Keratinocyte (primary cell): ENCODE results near the gene FUT4. TPM values are rescaled to one million over a fixed set of nuclear protein-coding genes. Genes with fewer than 3 reads are reported as not detected.

Source experiments
- DNase-seq: peaks from one replicate; pipeline ENCODE4 v3.0.0-alpha.2; 2011; ENCODE audit warnings: low read depth, missing footprints, low spot score
- FAIRE-seq: peaks from 2 replicates; lab custom pipeline; 2011; peaks lifted over from hg19 to GRCh38; lab: Jason Lieb, UNC
- H2AFZ ChIP-seq: 2 replicates; pipeline ENCODE4 v1.6.0; 2012; ENCODE audit warnings: low read length, control low read depth, inconsistent platforms; ENCODE audit not compliant: control insufficient read depth
- H3K27ac ChIP-seq: 2 replicates; pipeline ENCODE4 v1.5.1; 2011; ENCODE audit warnings: low read length; ENCODE audit not compliant: control insufficient read depth, insufficient read depth
- H3K27me3 ChIP-seq: 3 replicates; pipeline ENCODE4 v1.6.0; 2011; ENCODE audit warnings: low read length; ENCODE audit not compliant: control insufficient read depth, insufficient read depth; ENCODE audit errors: extremely low read depth
- H3K36me3 ChIP-seq, 2 experiments: 2 replicates in 1 of 2; 3 replicates in 1 of 2; pipeline ENCODE4 v1.5.1; 2011; ENCODE audit warnings: low read length in 2 of 2, mild to moderate bottlenecking in 1 of 2; ENCODE audit not compliant: control insufficient read depth in 2 of 2, insufficient read depth in 2 of 2; ENCODE audit errors: extremely low read depth in 1 of 2
- H3K4me1 ChIP-seq: 3 replicates; pipeline ENCODE4 v1.5.1; 2011; ENCODE audit warnings: low read length; ENCODE audit not compliant: control insufficient read depth, insufficient read depth; ENCODE audit errors: extremely low read depth
- H3K4me2 ChIP-seq: 3 replicates; pipeline ENCODE4 v1.6.0; 2011; ENCODE audit warnings: low read depth, low read length; ENCODE audit not compliant: control insufficient read depth, insufficient read depth; ENCODE audit errors: extremely low read depth
- H3K4me3 ChIP-seq, 3 experiments: fragments of 200-600 bp in 1 of 3; sonication (generic) in 1 of 3; 2 replicates in 2 of 3; 3 replicates in 1 of 3; pipeline ENCODE4 v1.5.1; 2011 to 2016; ENCODE audit warnings: low read length in 3 of 3, mild to moderate bottlenecking in 3 of 3, control low read depth in 2 of 3, inconsistent platforms in 1 of 3, low read depth in 1 of 3, mixed read lengths in 1 of 3, mixed run types in 1 of 3, moderate library complexity in 1 of 3; ENCODE audit not compliant: control insufficient read depth in 2 of 3, insufficient read depth in 2 of 3; ENCODE audit errors: extremely low read depth in 1 of 3
- H3K79me2 ChIP-seq: 2 replicates; pipeline ENCODE4 v1.6.0; 2012; ENCODE audit warnings: low read length; ENCODE audit not compliant: control insufficient read depth, insufficient read depth
- H3K9ac ChIP-seq: 3 replicates; pipeline ENCODE4 v1.6.0; 2011; ENCODE audit warnings: low read length; ENCODE audit not compliant: control insufficient read depth, insufficient read depth; ENCODE audit errors: extremely low read depth
- H3K9me1 ChIP-seq: 3 replicates; pipeline ENCODE4 v1.6.0; 2011; ENCODE audit warnings: low read length; ENCODE audit not compliant: control insufficient read depth, insufficient read depth; ENCODE audit errors: extremely low read depth
- H3K9me3 ChIP-seq: 2 replicates; pipeline ENCODE4 v1.5.1; 2012; ENCODE audit warnings: low read depth, low read length; ENCODE audit not compliant: control insufficient read depth
- H4K20me1 ChIP-seq: 3 replicates; pipeline ENCODE4 v1.6.0; 2011; ENCODE audit warnings: low read length; ENCODE audit not compliant: control insufficient read depth, insufficient read depth; ENCODE audit errors: extremely low read depth
- CTCF ChIP-seq, 3 experiments: IDR thresholded peaks in 1 of 3; conservative IDR thresholded peaks in 1 of 3; optimal IDR thresholded peaks in 1 of 3; 2 replicates in 2 of 3; 3 replicates in 1 of 3; pipeline versions ENCODE3 to v1.5.1; 2011; ENCODE audit warnings: low read length in 3 of 3, mild to moderate bottlenecking in 3 of 3, moderate library complexity in 2 of 3, control low read depth in 1 of 3, inconsistent platforms in 1 of 3; ENCODE audit not compliant: insufficient read depth in 2 of 3; ENCODE audit errors: extremely low read depth in 1 of 3
- EZH2 ChIP-seq: IDR thresholded peaks from one replicate; pipeline ENCODE4 v1.6.1; 2012; ENCODE audit warnings: inconsistent platforms, mild to moderate bottlenecking, low read length, moderate library complexity
- dilution Hi-C: fragments of 300-500 bp; cut with MboI; formaldehyde crosslinking; loops from one replicate; pipeline ENCODE4 v1.7.0; 2020; ENCODE audit warnings: low sequenced_read_pairs; ENCODE audit not compliant: extremely low pct_ligation_motif_present
- polyA plus RNA-seq, 5 experiments: library from polyadenylated mRNA; depleted of rRNA in 3 of 5; stranded (reverse) in 3 of 5; stranded (forward) in 1 of 5; unstranded in 1 of 5; fragments of >200 nt; gene quantifications; 1 replicate in 1 of 5; 2 replicates in 3 of 5; 3 replicates in 1 of 5; pipeline versions ENCODE4 v1.2.1 to v1.2.3, GENCODE V29; 2011 to 2012; ENCODE audit warnings: missing spikeins in 2 of 5, low read depth in 1 of 5, low replicate concordance in 1 of 5

The FUT4 gene
- polyA plus RNA-seq, 1 donor (not counting 4 experiments of a cell fraction or from before 2014, with no cell fraction given) = 0.39 TPM

GRCh38 chr11:94597896-94598295, 54.2 kb downstream of the FUT4 start:
- FAIRE-seq = no peak

More at GRCh38 chr11:94597896-94598295, 54.2 kb downstream of the FUT4 start:
- no peaks in the 10 kb centered on the region for H3K9me1 ChIP-seq
- no peaks in the 10 kb centered on the region for H3K27me3 ChIP-seq
- dilution Hi-C loops = no loop called here
- no peaks in the 10 kb centered on the region for H3K9me3 ChIP-seq
- H3K4me2 ChIP-seq = no peak overlapping the region
- no peaks in the 10 kb centered on the region for H4K20me1 ChIP-seq
- H3K79me2 ChIP-seq = no peaks in the 10 kb centered on the region
- no peaks in the 10 kb centered on the region for H3K4me1 ChIP-seq
- no peak overlapping the region for H3K4me3 ChIP-seq
- no peak overlapping the region for H3K9ac ChIP-seq
- no peaks in the 10 kb centered on the region for H3K36me3 ChIP-seq
- TF ChIP-seq EZH2 (no peak), CTCF (optimal IDR thresholded peaks at IDR 0.05 in 1 of 3, IDR thresholded peaks at IDR 0.05 in 1 of 3, conservative IDR thresholded peaks at IDR 0.05 in 1 of 3; ENCODE audit: extremely low read depth in 1 of 3, insufficient read depth in 2 of 3, low read length in 3 of 3) (no peak)
- no peak for DNase-seq
- H2AFZ ChIP-seq = no peak overlapping the region
- no peak overlapping the region for H3K27ac ChIP-seq

Other genes starting within 250 kb of the FUT4 start
- not detected in 3 replicates for gene IZUMO1R, start 239.3 kb upstream of the FUT4 start, polyA plus RNA-seq
- 0.04 TPM in 2 of 3 replicates, not detected in the other for gene GPR83, start 142.5 kb upstream of the FUT4 start, polyA plus RNA-seq
- gene MRE11, start 50.1 kb upstream of the FUT4 start, polyA plus RNA-seq = 6.9 to 12.4 TPM (median 7.0 TPM) in 3 replicates
- gene ANKRD49, start 49.9 kb upstream of the FUT4 start, polyA plus RNA-seq = 7.9 to 17.1 TPM (median 15.0 TPM) in 3 replicates
- gene C11orf97, start 31.5 kb upstream of the FUT4 start, polyA plus RNA-seq = not detected in 3 replicates
- 0.14 to 0.37 TPM (median 0.16 TPM) in 3 replicates for gene PIWIL4, start 23.4 kb downstream of the FUT4 start, polyA plus RNA-seq
- 62.4 to 110 TPM (median 86.5 TPM) in 3 replicates for gene AMOTL1, start 224.4 kb downstream of the FUT4 start, polyA plus RNA-seq